Erythroblast (primary cell): ENCODE measurements around the gene CDYL.

Experiments
- GATA1 ChIP-seq: IDR thresholded peaks from 2 replicates; pipeline ENCODE4 v1.6.1; 2011; ENCODE audit warnings: low read depth, mild to moderate bottlenecking, control low read depth, low read length, moderate library complexity
- POLR2A ChIP-seq: IDR thresholded peaks from 2 replicates; pipeline ENCODE4 v1.6.1; 2011; ENCODE audit warnings: mild to moderate bottlenecking, low read length

DNA sequence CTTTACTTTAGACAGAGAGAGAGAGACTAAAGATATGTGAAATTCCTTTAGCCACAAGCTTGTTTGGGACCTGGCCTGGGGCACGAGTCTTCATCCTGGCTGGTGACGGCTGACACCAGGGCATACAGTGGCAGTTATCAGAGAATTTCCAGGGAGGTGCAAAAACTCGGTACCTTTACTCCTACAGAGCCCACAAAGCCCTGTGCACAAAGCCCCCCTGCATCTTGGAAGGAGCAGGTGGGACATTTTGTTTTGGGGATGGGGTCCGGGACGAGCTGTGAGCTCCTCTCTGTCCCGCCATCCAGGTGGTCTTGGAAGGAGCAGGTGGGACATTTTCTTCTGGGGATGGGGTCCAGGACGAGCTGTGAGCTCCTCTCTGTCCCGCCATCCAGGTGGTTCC, 198.8 kb downstream of the CDYL start:
- no peak for TF ChIP-seq POLR2A
- no peak for TF ChIP-seq GATA1
